Suprapubic skin (tissue), 4 donors: ENCODE results near the gene DENND4B. TPM values are rescaled to one million over a fixed set of nuclear protein-coding genes. Genes with fewer than 3 reads are reported as not detected.
A peak's percentile ranks its signal among the peaks of the same experiment; 100 is the strongest.

ENCODE experiments used
- DNase-seq, 2 donors: peaks; one replicate each; pipeline ENCODE4 v3.0.0-alpha.2; 2019; ENCODE audit warnings: low spot score in 2 of 2
- H3K27ac ChIP-seq: fragments of 200-600 bp; sonication (generic); one replicate; pipeline ENCODE4 v1.5.1; 2019
- H3K27me3 ChIP-seq: fragments of 200-600 bp; sonication (generic); one replicate; pipeline ENCODE4 v1.5.1; 2019
- H3K36me3 ChIP-seq: fragments of 200-600 bp; sonication (generic); one replicate; pipeline ENCODE4 v1.5.1; 2019
- H3K4me1 ChIP-seq: fragments of 200-600 bp; sonication (generic); one replicate; pipeline ENCODE4 v1.5.1; 2019
- H3K4me3 ChIP-seq: fragments of 200-600 bp; sonication (generic); one replicate; pipeline ENCODE4 v1.5.1; 2019; ENCODE audit warnings: mild to moderate bottlenecking
- H3K9me3 ChIP-seq: fragments of 200-600 bp; sonication (generic); one replicate; pipeline ENCODE4 v1.5.1; 2019
- EP300 ChIP-seq: sonication (generic); formaldehyde crosslinking; IDR thresholded peaks from one replicate; pipeline ENCODE4 v1.6.1; 2017; ENCODE audit warnings: antibody characterized with exemption
- POLR2A ChIP-seq, 2 donors: fragments of 450-650 bp; IDR thresholded peaks; one replicate each; pipeline ENCODE4 v1.6.1; 2017; ENCODE audit warnings: antibody characterized with exemption in 2 of 2, mild to moderate bottlenecking in 2 of 2, moderate library complexity in 2 of 2
- POLR2AphosphoS5 ChIP-seq, 3 donors: sonication (generic); formaldehyde crosslinking; IDR thresholded peaks; one replicate each; pipeline ENCODE4 v1.6.1; 2017; ENCODE audit warnings: antibody characterized with exemption in 3 of 3
- WGBS: methylation state at CpG from one replicate; pipeline ENCODE4 v1.1.5; 2018; 5-methylcytosine and 5-hydroxymethylcytosine counted together
- total RNA-seq, 4 donors: library from RNA; depleted of rRNA; stranded (reverse); fragments of >200 nt; gene quantifications; one replicate each; pipeline ENCODE4 v1.1.0, GENCODE V29; 2016
- TF ChIP-seq, protein P1 (sequence below), 2 donors: fragments of 200-600 bp in 1 of 2; fragments of 450-650 bp in 1 of 2; sonication (generic) in 1 of 2; IDR thresholded peaks; one replicate each; pipeline ENCODE4 v1.5.1; 2016 to 2019; ENCODE audit warnings: antibody characterized with exemption in 2 of 2, mild to moderate bottlenecking in 1 of 2, moderate library complexity in 1 of 2

Gene DENND4B, protein sequence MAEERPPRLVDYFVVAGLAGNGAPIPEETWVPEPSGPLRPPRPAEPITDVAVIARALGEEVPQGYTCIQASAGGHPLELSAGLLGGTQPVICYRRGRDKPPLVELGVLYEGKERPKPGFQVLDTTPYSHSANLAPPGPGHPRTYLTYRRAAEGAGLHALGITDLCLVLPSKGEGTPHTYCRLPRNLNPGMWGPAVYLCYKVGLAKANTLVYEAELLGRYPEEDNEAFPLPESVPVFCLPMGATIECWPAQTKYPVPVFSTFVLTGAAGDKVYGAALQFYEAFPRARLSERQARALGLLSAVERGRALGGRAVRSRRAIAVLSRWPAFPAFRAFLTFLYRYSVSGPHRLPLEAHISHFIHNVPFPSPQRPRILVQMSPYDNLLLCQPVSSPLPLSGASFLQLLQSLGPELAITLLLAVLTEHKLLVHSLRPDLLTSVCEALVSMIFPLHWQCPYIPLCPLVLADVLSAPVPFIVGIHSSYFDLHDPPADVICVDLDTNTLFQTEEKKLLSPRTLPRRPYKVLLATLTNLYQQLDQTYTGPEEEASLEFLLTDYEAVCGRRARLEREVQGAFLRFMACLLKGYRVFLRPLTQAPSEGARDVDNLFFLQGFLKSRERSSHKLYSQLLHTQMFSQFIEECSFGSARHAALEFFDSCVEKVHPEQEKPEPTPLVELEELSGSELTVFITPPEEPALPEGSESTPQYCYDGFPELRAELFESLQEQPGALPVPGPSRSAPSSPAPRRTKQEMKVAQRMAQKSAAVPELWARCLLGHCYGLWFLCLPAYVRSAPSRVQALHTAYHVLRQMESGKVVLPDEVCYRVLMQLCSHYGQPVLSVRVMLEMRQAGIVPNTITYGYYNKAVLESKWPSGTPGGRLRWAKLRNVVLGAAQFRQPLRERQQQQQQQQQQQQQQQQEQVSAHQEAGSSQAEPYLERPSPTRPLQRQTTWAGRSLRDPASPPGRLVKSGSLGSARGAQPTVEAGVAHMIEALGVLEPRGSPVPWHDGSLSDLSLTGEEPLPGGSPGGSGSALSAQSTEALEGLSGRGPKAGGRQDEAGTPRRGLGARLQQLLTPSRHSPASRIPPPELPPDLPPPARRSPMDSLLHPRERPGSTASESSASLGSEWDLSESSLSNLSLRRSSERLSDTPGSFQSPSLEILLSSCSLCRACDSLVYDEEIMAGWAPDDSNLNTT (N-terminal part only)
- total RNA-seq = 10 to 100 TPM; 20.0 to 45.1 (median 31.0) TPM

DNA sequence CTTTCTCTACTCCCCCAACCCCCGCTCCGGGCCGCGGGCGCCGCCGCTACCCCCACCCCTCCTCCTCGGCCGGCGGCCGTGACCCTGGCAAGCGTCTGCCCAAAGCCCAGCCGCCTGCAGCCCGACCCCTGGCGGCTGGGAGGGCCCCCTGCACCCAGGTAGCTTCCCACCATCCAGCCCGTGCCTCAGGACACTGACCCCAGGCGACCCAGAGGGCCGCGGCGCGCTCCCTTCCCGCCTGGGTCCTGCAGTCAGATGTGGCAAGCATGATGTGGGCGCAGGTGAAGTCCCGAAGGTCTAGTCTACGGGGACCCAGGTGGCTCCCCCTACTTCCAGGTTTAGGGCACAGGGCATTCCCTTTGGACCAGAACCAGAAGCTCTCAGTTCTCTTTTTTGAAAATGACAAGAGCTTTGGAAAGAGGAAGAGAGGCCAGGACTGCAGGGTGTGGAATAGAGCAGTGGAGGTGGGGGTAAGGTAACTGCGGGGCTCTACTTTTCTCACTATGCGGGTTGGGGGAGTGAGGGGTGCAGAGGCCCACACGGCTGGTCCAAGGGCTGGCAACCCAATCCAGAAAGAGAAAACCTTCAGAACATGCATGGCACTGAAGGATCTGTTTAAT, at the start of gene DENND4B:
Gene DENND4B (minus strand): TSS at position 97 of the 620 bp plus-strand sequence. CDS start 2,344 bp downstream, outside the sequence.
- Histone ChIP-seq H3K4me1 (peaks cover 26% of the 10 kb centered on the region), H3K36me3 (peaks cover 47% of the 10 kb centered on the region), H3K4me3 (peak within 1 kb of the TSS; percentile 97), H3K9me3 (no peaks in the 10 kb centered on the region), H3K27me3 (no peaks in the 10 kb centered on the region), H3K27ac (peak within 1 kb of the TSS; percentile 98)
- DNase-seq = peak; percentile 89 to 91
- WGBS = 23% methylated on average over 10 of the region's 28 CpGs
- TF ChIP-seq, protein P1, sequence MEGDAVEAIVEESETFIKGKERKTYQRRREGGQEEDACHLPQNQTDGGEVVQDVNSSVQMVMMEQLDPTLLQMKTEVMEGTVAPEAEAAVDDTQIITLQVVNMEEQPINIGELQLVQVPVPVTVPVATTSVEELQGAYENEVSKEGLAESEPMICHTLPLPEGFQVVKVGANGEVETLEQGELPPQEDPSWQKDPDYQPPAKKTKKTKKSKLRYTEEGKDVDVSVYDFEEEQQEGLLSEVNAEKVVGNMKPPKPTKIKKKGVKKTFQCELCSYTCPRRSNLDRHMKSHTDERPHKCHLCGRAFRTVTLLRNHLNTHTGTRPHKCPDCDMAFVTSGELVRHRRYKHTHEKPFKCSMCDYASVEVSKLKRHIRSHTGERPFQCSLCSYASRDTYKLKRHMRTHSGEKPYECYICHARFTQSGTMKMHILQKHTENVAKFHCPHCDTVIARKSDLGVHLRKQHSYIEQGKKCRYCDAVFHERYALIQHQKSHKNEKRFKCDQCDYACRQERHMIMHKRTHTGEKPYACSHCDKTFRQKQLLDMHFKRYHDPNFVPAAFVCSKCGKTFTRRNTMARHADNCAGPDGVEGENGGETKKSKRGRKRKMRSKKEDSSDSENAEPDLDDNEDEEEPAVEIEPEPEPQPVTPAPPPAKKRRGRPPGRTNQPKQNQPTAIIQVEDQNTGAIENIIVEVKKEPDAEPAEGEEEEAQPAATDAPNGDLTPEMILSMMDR (IDR thresholded peaks at IDR 0.05) = peak; percentile 78 to 99
- TF ChIP-seq EP300 = no peak
- TF ChIP-seq POLR2AphosphoS5 (IDR thresholded peaks at IDR 0.05) = peak in 1 of 3 donors; percentile 41

DNA sequence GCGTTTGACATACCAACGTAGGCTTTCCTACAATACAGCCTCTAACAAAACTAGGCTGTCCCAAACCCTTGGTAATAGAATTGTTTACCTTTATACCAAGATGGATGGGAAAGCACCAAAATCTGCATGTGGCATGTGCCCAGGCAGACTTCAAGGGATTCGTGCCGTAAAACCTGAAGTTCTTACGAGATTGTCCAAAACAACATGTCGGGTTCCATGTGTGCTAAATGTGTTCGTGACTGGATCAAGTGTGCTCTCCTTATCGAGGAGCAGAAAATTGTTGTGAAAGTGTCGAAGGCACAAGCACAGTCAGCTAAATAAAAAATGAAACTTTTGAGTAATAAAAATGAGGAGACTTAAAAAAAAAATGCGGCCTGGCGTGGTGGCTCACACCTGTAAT, 49.1 kb upstream of the DENND4B start:
- Histone ChIP-seq H3K27ac (no peak overlapping the region), H3K4me1 (peaks cover 24% of the 10 kb centered on the region), H3K36me3 (peaks cover 29% of the 10 kb centered on the region), H3K27me3 (no peaks in the 10 kb centered on the region), H3K9me3 (no peaks in the 10 kb centered on the region), H3K4me3 (no peak overlapping the region)
- TF ChIP-seq EP300 (no peak), POLR2AphosphoS5 (IDR thresholded peaks at IDR 0.05) (no peak), POLR2A (IDR thresholded peaks at IDR 0.05) (no peak)
- TF ChIP-seq, protein P1 (IDR thresholded peaks at IDR 0.05) = no peak
- 93% methylated on average over 11 of the region's 11 CpGs for WGBS
- no peak for DNase-seq

DNA sequence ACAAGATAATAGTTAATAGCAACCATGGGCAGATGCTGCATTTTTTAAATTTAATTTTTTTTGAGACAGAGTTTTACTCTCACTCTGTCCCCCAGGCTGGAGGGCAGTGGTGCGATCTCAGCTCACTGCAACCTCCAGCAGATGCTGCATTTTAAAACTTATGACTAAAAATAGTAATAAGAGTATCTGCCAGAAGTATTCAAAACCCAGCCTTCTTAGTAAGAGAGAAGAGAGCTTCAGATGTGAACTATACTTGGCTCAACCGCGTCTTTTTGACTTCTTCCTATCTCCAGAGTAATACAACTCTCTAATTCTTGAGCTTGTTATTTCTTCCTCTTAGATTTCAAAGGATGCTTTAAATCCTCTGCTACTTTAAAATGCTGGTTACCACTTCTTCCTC, 48.7 kb upstream of the DENND4B start:
- TF ChIP-seq POLR2AphosphoS5 (IDR thresholded peaks at IDR 0.05) = no peak
- TF ChIP-seq, protein P1 (IDR thresholded peaks at IDR 0.05) = no peak
- no peak for TF ChIP-seq POLR2A (IDR thresholded peaks at IDR 0.05)
- no peak for DNase-seq
- Histone ChIP-seq H3K27ac (no peak overlapping the region), H3K27me3 (no peaks in the 10 kb centered on the region), H3K36me3 (peaks cover 29% of the 10 kb centered on the region), H3K4me1 (peaks cover 25% of the 10 kb centered on the region), H3K9me3 (no peaks in the 10 kb centered on the region), H3K4me3 (no peak overlapping the region)
- WGBS = 85% methylated on average over 3 of the region's 3 CpGs

DNA sequence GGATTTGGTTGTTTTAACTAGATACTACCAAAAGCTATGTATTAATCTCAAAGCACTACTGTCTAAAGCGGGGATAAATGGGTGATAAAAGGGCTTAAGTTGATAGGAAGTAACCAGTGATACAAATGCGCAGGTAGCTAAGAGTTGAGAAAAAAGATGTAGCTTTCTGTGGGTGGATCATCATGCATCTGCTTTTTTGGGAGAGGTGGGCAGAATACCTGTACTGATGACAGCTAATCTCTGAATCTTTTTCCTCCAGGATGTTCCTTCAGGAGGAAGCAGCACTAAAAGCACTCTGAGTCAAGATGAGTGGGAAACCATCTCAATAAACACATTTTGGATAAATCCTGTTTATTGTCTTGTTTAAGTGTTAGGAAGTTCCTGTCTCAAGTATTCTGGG, 45.3 kb upstream of the DENND4B start:
- Histone ChIP-seq H3K4me3 (peak overlapping the region; percentile 90), H3K9me3 (no peaks in the 10 kb centered on the region), H3K27me3 (no peaks in the 10 kb centered on the region), H3K36me3 (peaks cover 29% of the 10 kb centered on the region), H3K4me1 (peaks cover 35% of the 10 kb centered on the region), H3K27ac (peak overlapping the region; percentile 97)
- 90% methylated on average over 2 of the region's 2 CpGs for WGBS
- TF ChIP-seq, protein P1 (IDR thresholded peaks at IDR 0.05) = no peak
- TF ChIP-seq POLR2AphosphoS5 (IDR thresholded peaks at IDR 0.05) (no peak), EP300 (no peak), POLR2A (IDR thresholded peaks at IDR 0.05) (no peak)
- no peak for DNase-seq
